Choroid plexus epithelial cell (primary cell): ENCODE measurements around the gene LRP1B.
A peak's percentile ranks its signal among the peaks of the same experiment; 100 is the strongest.

Experiments
- DNase-seq: peaks from one replicate; pipeline ENCODE4 v3.0.0-alpha.2; 2010; ENCODE audit warnings: low read depth
- H3K4me3 ChIP-seq: 2 replicates; pipeline ENCODE4 v1.5.1; 2011; ENCODE audit warnings: low read depth, mild to moderate bottlenecking, control low read depth, low read length, moderate library complexity
- TF ChIP-seq, protein P1 (sequence below): conservative IDR thresholded peaks from 2 replicates; pipeline ENCODE4 v1.5.1; 2011; ENCODE audit warnings: low read depth, mild to moderate bottlenecking, control low read depth, inconsistent platforms, low read length, moderate library complexity

LRP1B gene

DNA sequence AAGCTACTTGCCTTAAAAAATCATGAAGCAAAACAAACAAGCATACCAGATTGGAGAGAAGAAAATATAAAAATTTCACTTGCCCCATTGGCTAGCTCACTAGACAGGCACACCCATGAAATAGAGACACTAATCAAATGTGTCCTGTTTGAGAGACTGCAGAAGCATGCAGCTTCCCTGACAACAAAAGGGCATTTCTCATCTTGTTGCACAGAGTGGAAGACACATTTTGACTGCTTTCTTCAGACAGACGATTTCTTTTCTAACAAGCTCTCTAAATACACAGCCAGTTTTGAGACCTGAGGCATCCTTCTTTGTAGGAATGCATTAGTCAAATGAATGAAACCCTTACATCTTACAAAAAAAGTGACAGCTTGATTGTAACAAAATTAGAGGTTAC is 1792.0 kb downstream of the LRP1B start:
- TF ChIP-seq, protein P1, sequence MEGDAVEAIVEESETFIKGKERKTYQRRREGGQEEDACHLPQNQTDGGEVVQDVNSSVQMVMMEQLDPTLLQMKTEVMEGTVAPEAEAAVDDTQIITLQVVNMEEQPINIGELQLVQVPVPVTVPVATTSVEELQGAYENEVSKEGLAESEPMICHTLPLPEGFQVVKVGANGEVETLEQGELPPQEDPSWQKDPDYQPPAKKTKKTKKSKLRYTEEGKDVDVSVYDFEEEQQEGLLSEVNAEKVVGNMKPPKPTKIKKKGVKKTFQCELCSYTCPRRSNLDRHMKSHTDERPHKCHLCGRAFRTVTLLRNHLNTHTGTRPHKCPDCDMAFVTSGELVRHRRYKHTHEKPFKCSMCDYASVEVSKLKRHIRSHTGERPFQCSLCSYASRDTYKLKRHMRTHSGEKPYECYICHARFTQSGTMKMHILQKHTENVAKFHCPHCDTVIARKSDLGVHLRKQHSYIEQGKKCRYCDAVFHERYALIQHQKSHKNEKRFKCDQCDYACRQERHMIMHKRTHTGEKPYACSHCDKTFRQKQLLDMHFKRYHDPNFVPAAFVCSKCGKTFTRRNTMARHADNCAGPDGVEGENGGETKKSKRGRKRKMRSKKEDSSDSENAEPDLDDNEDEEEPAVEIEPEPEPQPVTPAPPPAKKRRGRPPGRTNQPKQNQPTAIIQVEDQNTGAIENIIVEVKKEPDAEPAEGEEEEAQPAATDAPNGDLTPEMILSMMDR, result no peak
- H3K4me3 ChIP-seq, result no peak overlapping the region
- no peak for DNase-seq

DNA sequence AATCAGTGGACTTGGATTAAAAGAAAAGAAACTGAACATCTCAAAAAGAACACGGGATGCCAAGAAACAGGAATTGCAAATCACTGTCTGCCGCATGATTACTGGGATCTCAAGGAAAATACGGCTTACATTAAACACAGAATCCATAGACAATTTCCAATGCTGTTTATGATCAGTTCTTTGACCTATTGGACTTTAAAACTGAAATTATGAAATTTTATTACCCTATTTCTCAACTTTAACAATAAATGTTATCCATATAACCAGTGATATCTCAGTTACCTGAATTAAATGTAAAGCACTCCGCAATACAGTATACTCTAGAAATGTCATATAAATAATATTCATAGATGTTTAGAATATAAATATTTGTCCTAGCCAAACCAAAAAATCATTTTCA is 1793.8 kb downstream of the LRP1B start:
- H3K4me3 ChIP-seq, result no peak overlapping the region
- TF ChIP-seq, protein P1, result no peak
- DNase-seq, result no peak

DNA sequence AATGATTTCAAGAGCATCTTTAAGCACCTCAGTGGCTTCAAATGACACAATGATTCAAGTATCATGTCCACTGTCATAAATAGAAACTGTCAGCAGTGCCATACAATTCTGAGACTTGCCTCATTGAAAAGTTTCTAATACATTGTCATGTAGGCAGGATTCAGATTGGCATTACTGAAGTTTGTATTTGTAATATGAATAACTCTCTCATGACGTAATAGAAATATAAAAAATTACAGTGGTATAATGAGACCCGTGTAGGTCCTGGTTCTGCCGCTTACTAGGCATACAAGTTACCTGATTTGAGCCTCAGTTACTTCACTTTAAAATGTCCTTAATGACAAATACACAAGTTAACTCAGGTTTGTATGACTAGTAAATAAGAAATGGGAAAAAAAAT is 1814.5 kb downstream of the LRP1B start:
- TF ChIP-seq, protein P1, result no peak
- no peak overlapping the region for H3K4me3 ChIP-seq

DNA sequence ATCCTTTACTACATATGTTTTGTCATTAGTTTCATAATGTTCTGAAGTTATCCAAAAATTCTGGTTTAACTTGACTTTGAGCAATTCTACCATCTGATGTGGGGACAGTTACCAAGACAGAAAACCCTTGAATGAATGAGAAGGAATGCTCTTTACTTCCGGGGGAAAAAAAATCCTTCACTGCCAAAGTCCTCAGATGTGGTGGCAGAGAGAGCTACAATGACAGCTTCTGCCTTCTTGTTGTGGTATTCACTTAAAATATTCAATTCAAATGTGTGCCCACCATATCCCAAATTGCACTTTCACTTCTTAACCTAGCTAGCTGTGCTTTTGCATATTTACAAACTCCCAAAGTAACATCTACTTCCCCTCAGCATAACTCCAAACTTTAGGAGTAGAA is 1818.9 kb downstream of the LRP1B start:
- DNase-seq, result no peak
- no peak overlapping the region for H3K4me3 ChIP-seq
- TF ChIP-seq, protein P1, result no peak

More for the DNA sequence above, 1814.5 kb downstream of the LRP1B start:
- no peak for DNase-seq

DNA sequence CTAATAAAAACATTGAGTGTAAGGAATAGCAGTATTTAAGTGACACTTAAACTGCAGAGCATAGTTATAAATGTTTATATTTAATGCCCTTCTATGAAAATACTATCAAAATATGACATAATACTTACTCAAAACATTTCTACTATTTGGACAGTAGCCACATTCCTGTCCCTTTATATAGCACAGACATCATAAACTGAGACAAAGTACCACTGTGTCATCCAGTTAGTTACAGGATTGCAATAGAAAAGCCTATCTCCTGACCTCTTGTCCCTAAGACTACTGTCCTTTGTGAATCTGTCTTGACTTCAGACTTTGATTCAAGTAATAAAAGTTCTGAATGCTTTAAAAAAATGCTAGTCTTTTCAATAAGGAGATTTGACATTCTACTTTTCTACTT is 1822.1 kb downstream of the LRP1B start:
- no peak overlapping the region for H3K4me3 ChIP-seq
- DNase-seq, result peak; percentile 4
- TF ChIP-seq, protein P1, result no peak

DNA sequence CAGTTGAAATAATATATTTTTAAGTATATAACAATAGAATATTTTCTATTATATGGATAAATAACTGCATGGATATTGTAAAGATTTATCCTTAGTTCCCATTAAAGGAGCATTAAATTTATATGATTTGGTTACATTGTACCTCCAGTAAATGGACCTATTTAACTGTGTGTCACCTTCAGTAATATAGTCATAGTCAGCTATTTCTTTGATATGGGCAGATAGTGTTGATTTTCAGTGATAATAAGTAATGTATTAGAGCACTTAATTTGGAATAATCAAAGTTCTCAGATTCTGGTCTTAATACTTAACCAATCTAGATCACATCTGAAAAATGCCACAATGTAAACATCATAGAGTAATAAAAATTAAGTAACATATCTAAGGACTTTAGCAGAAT is 1823.3 kb downstream of the LRP1B start:
- TF ChIP-seq, protein P1, result no peak
- no peak for DNase-seq
- H3K4me3 ChIP-seq, result no peak overlapping the region

DNA sequence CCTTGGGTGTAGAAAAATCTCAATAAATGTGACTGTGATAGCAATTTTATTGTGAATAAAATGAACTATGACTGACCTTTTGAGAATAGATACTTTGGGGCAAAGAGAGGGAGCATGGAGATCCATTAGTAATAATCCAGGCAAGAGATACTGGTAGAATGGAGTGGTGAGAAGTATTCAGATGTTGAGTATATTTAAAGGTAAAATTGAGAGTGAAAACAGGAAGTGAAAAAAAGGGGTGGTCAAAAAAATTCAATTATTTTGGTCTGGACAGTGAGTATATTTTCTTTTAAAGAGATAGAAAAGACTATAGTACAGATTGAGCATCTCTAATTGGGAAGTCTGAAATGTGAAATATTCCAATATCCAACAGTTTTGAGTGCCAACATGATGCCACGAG is 1835.0 kb downstream of the LRP1B start:
- no peak overlapping the region for H3K4me3 ChIP-seq
- TF ChIP-seq, protein P1, result no peak
- DNase-seq, result no peak
